ENCODE results near the gene TCF4.

GRCh38 chr18:55284614-55285013 lies 303.4 kb downstream of the TCF4 start:
- TF ChIP-seq, protein P1, sequence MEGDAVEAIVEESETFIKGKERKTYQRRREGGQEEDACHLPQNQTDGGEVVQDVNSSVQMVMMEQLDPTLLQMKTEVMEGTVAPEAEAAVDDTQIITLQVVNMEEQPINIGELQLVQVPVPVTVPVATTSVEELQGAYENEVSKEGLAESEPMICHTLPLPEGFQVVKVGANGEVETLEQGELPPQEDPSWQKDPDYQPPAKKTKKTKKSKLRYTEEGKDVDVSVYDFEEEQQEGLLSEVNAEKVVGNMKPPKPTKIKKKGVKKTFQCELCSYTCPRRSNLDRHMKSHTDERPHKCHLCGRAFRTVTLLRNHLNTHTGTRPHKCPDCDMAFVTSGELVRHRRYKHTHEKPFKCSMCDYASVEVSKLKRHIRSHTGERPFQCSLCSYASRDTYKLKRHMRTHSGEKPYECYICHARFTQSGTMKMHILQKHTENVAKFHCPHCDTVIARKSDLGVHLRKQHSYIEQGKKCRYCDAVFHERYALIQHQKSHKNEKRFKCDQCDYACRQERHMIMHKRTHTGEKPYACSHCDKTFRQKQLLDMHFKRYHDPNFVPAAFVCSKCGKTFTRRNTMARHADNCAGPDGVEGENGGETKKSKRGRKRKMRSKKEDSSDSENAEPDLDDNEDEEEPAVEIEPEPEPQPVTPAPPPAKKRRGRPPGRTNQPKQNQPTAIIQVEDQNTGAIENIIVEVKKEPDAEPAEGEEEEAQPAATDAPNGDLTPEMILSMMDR (conservative IDR thresholded peaks at IDR 0.05; ENCODE audit: low read depth in 2 of 2): no peak
- TF ChIP-seq, protein P2, sequence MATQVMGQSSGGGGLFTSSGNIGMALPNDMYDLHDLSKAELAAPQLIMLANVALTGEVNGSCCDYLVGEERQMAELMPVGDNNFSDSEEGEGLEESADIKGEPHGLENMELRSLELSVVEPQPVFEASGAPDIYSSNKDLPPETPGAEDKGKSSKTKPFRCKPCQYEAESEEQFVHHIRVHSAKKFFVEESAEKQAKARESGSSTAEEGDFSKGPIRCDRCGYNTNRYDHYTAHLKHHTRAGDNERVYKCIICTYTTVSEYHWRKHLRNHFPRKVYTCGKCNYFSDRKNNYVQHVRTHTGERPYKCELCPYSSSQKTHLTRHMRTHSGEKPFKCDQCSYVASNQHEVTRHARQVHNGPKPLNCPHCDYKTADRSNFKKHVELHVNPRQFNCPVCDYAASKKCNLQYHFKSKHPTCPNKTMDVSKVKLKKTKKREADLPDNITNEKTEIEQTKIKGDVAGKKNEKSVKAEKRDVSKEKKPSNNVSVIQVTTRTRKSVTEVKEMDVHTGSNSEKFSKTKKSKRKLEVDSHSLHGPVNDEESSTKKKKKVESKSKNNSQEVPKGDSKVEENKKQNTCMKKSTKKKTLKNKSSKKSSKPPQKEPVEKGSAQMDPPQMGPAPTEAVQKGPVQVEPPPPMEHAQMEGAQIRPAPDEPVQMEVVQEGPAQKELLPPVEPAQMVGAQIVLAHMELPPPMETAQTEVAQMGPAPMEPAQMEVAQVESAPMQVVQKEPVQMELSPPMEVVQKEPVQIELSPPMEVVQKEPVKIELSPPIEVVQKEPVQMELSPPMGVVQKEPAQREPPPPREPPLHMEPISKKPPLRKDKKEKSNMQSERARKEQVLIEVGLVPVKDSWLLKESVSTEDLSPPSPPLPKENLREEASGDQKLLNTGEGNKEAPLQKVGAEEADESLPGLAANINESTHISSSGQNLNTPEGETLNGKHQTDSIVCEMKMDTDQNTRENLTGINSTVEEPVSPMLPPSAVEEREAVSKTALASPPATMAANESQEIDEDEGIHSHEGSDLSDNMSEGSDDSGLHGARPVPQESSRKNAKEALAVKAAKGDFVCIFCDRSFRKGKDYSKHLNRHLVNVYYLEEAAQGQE (IDR thresholded peaks at IDR 0.05; ENCODE audit: unreplicated experiment): no peak
- TF ChIP-seq POLR2AphosphoS5 (IDR thresholded peaks at IDR 0.05; ENCODE audit: low read depth) (no peak), EZH2 (IDR thresholded peaks at IDR 0.05; ENCODE audit: low read depth, unreplicated experiment) (no peak), EZH2phosphoT487 (IDR thresholded peaks at IDR 0.05; ENCODE audit: unreplicated experiment) (no peak), ZNF114 (CRISPR knock-in tag; IDR thresholded peaks at IDR 0.05) (no peak), JUNB (IDR thresholded peaks at IDR 0.05; ENCODE audit: unreplicated experiment) (no peak)

Measured in GM23338 (cell line).